ELR (cell line): ENCODE data around the gene FMC1.

Experiments used
- DNase-seq: peaks from one replicate; pipeline ENCODE4 v3.0.0-alpha.2; 2015; ENCODE audit warnings: low read depth

Gene FMC1

DNA sequence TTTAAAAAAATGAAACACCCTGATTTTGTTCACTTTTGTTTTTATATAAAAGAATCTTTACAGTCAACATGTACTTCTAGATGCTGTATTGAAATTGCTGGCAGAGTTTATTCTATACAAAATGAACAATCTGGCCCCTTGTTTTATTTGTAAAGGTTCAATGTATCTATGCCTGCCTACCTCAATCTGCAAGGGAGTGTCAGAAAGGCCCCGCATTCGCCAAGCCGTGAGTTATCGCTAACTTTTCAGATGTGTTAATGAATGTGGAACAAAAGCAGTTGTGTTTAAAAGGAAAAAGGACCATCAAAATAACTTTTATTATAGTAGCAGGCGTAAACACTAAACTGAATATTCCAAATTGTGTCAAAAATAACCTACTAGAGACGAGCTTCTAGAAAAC is 33.1 kb downstream of the FMC1 start:
- DNase-seq, result no peak

- no peak for DNase-seq
Measured at GRCh38 chr7:139382439-139382838, 41.3 kb downstream of the FMC1 start.

- DNase-seq, result no peak
Measured at GRCh38 chr7:139384611-139385010, 43.5 kb downstream of the FMC1 start.

GRCh38 chr7:139387594-139387993 is 46.5 kb downstream of the FMC1 start:
- no peak for DNase-seq

GRCh38 chr7:139389091-139389490 is 48.0 kb downstream of the FMC1 start:
- DNase-seq, result no peak

GRCh38 chr7:139389774-139390173 is 48.6 kb downstream of the FMC1 start:
- no peak for DNase-seq

DNA sequence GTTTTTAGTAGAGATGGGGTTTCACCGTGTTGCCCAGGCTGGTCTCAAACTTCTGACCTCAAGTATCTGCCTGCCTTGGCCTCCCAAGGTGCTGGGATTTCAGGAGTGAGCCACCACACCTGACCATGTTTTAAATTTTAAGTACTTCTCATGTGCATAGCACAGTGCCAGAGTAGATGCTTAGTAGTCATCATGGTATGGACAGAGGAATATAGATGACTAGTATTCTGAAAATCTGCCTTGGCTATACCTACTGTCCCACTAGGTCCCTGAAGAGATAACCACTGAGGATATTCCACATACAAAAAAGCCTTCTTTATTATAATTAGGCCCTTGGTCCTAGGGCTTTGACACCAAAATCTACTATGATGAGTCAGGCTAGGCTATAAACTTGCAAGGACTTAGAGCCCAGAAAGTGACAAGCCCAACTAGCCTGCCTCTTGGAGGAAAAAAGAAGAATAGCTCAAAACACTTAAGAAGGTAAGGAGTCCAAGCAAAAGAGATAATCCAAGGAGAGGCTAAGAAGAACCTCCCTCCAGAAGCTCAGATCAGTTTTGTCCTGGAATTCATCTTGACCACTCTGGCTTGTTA is 52.6 kb downstream of the FMC1 start:
- no peak for DNase-seq

GRCh38 chr7:139394540-139394939 is 53.4 kb downstream of the FMC1 start:
- DNase-seq, result no peak
